DMS53 treated with DMSO at 0.1 percent for 48 hours (cell line): ENCODE data around the gene OR2D3.
"Not testable (repeated sequence)": the region's sequence is repeated elsewhere in the genome, so short reads cannot be mapped to it uniquely, and the experiment has no call there.

ENCODE experiments used
- DNase-seq: peaks from one replicate; lab custom pipeline; 2025; ENCODE audit not compliant: unreplicated experiment; lab: John Stamatoyannopoulos, UW

The OR2D3 gene, protein sequence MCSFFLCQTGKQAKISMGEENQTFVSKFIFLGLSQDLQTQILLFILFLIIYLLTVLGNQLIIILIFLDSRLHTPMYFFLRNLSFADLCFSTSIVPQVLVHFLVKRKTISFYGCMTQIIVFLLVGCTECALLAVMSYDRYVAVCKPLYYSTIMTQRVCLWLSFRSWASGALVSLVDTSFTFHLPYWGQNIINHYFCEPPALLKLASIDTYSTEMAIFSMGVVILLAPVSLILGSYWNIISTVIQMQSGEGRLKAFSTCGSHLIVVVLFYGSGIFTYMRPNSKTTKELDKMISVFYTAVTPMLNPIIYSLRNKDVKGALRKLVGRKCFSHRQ

DNA sequence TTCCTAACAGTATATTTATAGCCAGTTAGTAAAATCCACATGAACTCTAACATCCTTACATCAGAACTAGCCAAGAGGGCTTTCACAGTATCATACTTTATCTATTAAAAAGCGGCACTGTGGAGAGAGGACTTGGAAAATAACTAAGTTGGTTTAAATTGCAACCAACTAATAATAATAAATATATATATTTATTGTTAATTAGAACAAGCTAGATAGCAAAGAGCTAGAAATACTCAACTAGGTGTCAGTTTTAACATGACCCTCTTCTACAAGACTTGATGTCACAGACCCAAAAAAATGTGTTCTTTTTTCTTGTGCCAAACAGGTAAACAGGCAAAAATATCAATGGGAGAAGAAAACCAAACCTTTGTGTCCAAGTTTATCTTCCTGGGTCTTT, at the start of gene OR2D3:
TSS of gene OR2D3 (plus strand) at position 301 of the 400 bp plus-strand sequence. CDS start at position 301, 0 bp downstream.
- DNase-seq, result no peak

DNA sequence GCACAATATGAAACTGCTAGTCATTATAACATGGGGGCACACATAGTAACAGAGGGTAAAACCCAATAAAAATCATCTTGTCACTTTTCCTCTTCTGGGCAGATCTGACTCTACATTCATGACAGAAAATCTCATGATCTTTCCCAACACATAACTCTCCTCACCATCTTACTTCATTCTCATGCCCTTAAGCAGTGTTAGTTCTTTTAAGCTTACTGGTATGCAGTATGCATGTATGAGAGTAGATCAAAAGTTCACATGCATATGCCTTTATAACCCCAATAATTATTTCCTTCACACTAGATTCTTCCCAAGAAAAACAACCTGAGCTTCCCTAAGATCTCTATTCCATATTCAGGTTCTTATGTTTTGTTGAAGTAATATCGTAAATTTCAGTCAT, 49.5 kb upstream of the OR2D3 start:
- DNase-seq, result no peak

DNA sequence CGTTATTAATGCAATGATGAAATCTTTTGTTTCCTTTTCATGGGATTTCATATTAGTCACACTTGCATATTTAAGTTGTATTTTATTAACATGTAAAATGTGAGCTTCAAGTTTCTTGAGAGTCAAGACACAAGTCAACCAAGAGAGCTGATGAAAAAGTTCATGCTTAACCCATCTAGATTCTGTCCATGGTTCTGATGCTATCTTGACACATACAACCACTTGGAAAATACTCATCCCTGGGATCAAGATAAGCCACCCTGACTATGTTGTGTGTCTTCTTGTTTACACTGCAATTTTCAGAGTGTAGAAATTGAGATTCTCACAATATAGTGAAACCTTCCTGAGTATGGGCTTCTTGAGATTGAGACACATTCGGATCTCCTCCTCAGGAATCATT, 45.0 kb upstream of the OR2D3 start:
- no peak for DNase-seq

DNA sequence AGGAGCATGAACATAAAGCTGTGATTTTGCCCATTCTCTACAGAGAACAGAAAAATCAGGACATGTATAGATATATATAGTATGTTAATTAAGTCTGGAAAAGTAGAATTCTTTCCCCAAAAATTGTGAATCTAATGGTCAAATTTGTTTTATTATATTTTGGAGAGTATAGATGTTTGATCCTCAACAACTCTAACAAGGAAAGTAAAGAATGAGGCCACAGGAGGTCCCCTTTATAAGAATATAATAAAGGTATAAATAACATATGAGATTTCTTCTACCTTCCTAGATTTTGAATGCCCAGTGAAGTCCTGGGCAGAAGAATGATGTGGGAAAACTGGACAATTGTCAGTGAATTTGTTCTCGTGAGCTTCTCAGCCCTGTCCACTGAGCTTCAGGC, 44.5 kb upstream of the OR2D3 start, which contains the start of gene OR10A4:
TSS of gene OR10A4 (plus strand) at position 301 of the 400 bp plus-strand sequence. CDS start at position 324, 23 bp downstream.
- no peak for DNase-seq

DNA sequence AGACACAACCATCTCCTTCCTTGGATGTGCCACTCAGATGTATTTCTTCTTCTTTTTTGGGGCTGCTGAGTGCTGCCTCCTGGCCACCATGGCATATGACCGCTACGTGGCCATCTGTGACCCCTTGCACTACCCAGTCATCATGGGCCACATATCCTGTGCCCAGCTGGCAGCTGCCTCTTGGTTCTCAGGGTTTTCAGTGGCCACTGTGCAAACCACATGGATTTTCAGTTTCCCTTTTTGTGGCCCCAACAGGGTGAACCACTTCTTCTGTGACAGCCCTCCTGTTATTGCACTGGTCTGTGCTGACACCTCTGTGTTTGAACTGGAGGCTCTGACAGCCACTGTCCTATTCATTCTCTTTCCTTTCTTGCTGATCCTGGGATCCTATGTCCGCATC, 43.9 kb upstream of the OR2D3 start:
- DNase-seq, result no peak

DNA sequence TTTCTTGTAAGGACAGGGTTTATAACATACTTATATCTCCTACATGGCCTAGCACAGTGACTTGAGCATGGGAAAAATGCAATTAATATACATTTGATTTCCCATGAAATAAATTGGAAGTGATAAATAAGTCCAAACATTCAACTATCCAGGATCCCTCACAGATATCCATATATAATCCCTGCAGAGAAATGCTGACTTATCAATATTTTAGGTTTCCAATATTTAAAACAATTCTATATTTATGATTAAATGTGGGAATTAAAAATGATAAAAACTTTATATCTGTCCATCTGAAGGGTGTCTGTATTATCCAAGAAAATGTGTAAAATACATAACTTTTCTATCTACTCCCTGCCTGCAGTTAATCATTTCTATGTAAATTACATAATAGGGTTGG, 38.1 kb upstream of the OR2D3 start:
- DNase-seq, result no peak

DNA sequence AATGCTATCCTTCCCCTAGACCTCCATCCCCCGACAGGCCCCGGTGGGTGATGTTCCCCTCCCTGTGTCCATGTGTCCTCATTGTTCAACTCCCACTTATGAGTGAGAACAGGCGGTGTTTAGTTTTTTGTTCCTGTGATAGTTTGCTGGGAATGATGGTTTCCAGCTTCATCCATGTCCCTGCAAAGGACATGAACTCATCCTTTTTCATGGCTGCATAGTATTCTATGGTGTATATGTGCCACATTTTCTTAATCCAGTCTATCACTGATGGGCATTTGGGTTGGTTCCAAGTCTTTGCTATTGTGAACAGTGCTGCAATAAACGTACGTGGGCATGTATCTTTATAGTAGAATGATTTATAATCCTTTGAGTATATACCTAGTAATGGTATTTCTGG, 33.1 kb upstream of the OR2D3 start:
- DNase-seq, result not testable (repeated sequence)

DNA sequence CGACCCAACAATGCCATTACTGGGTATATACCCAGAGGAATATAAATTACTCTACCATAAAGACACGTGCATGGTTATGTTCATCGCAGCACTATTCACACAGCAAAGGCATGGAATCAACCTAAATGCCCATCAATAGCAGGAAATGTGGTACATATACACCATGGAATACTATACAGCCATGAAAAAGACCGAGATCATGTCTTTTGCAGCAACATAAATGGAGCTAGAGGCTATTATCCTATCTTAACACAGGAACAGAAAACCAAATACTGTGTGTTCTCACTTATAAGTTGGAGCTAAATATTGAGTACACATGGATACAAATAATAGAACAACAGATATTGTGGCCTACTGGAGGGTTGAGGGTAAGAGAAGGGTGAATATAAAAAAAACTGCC, 32.0 kb upstream of the OR2D3 start:
- no peak for DNase-seq

DNA sequence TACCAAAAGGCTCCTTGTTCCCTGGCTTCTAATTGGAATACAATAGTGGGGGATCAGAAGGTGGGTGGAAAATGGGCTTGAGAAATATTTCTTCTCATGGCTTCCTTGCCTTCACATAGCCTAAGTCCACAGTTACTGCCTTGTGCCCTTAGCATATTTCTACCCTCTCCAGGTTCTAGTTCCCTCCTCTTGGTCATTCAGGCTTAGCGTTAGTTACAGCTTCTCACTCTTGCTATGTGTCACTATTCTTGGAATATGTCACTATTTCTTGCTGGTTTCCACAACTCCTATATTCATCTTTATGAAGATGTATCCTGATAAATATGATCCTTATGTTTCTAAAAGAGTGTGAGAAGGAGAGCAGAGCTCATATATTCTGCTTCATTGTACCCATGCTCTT, 31.0 kb upstream of the OR2D3 start:
- DNase-seq, result no peak

DNA sequence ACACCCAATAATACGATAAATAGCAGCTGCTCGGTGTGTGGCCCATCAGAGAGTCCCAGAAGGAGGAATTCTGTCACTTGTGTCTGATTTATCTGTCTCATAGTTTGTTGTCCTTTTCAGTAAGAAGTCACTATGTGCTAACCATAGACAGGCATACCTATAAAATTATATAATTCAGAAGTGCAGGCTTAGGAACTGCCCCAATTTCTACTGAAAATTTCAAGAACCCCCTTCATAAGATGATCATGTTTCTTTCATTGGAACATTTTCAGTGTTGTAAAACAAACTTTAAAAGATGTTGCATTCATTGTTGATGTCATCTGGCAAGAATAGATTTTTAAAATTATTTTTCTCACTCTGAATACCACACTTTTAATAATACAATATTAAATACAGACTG, 28.4 kb upstream of the OR2D3 start, which contains the start of gene OR2D2:
TSS of gene OR2D2 (minus strand) at position 101 of the 400 bp plus-strand sequence. CDS start at position 101, 0 bp downstream.
- DNase-seq, result no peak

DNA sequence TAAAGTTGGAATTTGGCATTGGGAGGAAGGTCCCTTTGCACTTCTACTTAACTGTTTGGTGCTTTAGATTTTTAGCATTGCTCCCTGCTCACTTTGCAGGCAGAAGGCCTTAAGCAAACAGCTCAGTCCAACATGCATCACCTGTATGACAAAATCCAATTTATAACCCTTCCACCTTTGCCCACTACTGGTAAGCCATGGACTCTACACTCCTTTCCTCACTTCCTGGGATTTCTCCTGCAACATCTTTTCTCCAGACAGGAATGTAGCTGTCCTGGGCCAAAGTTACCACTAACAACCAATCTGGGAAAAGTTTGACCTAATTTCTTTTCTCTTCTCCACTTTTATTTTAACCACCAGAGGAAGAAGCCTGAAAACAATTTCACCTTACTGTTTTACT, 26.7 kb upstream of the OR2D3 start:
- no peak for DNase-seq

DNA sequence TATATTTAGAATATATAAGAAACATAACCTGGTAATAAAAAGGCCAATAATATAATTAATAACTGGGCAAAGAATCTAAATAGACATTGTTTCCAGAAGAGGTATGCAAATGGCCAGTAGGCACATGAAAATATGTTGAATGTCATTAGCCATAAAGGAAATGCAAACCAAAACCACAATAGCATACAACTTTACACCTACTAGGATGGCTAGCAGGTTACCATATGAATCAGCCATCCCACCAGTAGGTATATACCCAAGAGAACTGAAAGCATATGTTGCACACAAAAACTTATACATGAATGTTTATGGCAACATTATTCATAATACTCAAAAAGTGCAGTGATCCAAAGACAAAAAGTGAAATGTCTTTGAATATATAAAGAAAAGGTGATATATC, 25.8 kb upstream of the OR2D3 start:
- DNase-seq, result no peak

DNA sequence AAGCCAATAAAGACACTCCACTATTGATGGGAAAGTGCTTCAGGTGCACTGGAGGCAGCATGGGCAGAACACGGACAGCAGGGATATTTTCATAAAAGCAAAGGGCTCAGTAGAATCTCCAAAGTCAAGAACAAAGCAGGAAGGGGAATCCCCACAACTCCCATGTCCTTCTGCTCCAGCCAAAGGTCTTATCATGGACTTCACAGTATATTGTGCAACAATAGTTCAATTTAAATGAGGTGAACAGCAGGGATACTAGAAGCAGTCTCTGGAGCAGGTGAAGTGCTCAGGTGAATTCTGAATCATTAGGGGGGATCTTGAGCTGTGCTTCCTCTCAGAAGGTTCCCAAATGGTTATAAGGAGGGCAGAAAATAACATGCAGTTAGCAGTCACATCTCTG, 21.9 kb upstream of the OR2D3 start:
- DNase-seq, result no peak

DNA sequence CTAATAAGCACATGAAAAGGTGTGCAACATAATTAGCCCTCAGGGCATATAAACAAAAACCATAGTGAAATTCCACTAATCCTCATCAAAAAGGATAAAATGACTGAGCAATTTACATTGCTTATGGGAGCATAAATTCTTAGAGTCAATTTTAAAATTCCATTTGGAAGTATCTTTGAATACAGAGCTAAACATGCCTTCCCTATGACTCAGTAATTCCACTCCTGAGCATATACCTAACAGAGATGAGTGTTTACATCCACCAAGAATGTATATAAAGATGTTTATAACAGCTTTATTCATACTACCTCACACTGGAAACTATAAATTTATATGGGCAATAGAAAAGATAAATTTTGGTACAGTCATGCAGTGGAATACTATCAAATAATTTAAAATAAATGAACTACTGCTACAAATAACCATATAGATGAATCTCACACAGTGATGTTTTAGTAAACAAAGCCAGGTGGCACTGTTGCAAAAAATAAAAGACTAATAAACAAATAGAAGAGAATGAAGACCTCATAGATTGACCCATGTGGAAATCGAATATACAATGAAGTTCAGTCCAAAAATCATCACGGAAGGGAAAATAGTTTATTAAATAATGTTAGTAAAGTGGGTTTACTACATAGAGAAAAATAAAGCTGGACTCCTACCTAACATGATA, 20.3 kb upstream of the OR2D3 start:
- DNase-seq, result no peak

DNA sequence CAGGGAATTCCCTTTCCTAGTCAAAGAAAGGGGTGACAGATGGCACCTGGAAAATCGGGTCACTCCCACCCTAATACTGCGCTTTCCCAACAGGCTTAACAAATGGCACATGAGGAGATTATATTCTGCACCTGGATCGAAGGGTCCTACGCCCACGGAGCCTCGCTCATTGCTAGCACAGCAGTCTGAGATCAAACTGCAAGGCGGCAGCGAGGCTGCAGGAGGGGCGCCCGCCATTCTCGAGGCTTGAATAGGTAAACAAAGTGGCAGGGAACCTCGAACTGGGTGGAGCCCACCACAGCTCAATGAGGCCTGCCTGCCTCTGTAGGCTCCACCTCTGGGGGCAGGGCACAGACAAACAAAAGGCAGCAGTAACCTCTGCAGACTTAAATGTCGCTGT, 16.0 kb upstream of the OR2D3 start:
- not testable (repeated sequence) for DNase-seq

DNA sequence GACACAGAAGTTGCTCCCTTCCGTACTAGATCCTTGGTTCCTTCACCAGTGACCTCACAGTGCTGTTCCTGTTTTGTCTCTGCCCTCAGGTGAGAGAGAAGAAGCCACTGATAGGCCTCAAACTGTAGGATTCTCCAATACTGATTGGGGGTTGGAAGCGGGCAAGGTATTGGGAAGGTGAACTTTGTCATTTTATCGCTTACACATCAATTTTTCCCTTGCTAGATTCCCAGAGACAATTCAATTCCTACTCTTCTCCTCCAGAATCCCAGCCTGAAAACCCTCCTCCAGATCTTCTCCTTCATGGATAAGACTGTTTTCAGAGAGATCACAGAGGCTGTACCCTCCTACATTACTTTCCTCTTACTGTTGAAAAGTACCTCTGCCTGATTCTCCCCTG, 9.4 kb upstream of the OR2D3 start:
- no peak for DNase-seq

DNA sequence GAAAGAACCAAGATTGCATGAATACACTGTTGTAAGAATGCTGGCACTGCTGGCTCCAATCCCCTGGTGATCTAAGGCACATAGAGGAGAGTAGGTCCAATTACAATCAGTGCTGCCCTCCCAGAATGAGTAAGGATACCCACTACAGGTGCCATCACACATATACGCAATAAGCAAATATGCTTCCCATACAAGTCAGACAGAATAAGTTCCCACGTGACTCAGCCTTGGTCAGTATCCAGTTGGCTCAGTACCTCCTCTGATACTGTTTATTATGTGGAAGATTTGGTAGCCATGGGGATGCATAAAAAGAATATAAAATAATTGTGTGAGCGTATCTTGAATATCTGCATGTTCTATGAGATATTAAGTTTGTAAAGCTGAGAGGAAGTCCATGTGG, 8.9 kb upstream of the OR2D3 start:
- DNase-seq, result no peak

DNA sequence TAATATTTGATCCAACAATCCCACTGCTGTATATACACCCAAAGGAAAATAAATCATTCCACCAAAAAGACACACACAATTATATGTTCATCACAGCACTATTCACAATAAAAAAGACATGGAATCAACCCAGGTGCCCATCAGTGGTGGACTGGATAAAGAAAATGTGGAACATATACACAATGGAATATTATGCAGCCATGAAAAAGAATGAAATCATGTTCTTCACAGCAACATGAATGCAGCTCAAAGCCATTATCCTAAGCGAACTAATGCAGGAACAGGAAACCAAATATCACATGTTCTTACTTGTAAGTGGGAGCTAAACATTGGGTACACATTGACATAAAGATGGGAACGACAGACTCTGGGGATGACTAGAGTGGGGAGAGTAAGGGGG, 1.1 kb upstream of the OR2D3 start:
- no peak for DNase-seq

DNA sequence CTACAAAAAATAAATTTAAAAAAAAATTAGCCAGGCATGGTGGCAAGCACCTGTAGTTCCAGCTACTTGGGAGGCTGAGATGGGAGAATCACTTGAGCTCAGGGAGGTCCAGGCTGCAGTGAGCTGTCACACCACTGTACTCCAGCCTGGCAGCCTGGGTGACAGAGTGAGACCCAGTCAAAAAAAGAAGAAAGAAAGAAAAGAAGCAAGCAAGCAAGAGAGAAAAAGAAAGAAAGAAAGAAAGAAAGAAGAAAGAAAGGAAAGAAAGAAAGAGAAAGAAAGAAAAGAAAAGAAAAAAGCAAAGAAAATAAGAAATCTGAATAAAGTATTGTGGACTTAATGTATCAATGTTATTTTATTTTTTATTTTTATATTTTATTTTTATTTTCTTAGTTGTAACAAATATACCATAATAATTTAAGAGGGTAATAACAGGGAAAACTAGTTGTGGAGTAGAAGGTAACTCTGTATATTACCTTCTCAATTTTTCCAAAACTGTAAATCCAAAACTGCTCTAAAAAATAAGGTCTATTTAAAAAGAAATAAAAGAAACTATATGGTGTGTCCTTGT, 4.3 kb downstream of the OR2D3 start:
- DNase-seq, result no peak

DNA sequence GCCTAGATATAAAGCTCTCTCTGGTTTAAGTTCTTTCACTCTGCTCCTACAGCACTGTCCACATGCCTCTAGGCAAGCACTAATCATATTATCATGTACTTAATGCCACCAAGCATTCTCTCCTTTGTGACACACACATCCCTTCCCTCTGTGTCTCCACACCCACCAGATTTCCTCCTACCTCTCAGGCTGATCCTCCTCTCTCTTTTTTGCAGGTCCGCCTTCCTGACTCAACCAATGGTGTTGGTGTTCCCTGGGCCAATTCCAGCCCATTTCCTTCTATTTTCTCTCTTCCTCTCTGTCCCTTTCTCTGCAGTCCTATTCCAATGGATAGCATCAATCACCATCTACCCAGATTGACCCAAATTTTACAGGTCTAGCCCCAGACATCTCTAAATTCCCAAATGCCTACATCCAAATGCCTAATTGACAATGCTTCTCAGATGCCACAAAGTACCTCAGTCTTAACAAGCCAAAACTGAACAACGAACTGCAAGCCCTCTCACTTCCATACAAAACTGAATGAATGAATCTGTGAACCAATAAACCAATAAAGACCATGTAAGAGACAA, 4.9 kb downstream of the OR2D3 start:
- peak; percentile 84 for DNase-seq

DNA sequence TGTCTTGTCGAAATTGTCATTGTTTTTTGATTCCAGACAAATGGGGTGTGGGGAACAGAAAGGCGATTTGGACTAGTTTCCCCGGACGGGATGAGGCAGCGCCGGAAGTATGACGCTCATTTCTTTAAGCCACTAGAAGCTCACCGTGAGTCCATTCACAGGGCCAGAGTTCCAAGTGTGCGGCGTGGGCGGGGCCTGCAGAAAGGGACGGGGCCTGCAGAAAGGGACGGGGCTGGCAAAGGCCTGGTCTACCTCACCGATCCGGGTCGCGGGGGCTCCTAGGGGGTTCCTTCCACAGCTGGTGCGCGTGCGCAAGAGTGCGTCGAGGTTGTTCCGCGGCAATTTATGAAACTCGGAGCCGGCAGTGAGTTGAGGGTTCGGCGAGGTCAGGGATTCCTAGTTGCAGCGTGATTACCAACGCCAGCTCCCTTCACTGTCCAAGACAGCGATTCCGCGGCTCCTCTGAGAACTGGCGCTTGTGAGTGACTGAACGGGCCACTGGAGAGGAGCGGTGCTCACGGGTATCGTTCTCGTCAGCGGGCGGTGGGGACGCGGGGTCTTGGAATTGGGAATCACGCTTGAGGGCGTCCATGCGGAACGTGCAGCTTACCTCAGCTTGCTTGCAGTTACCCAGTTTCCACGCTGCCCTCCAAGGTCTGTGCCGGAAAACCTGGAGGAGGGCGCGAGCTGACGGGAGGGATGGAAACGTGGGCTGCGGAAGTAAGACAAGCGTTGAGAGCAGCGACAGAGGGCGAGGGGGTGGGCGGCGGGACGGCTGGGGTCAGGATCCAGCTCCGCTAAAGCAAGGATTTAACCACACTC, 5.6 kb downstream of the OR2D3 start, which contains the start of gene ZNF215:
TSS of gene ZNF215 (plus strand) at position 219 of the 822 bp plus-strand sequence. CDS start 5,847 bp downstream, outside the sequence.
- DNase-seq, result peak; percentile 84
